Upper lobe of left lung (tissue), 6 donors: ENCODE data around the gene KCNAB2. TPM values are rescaled to one million over a fixed set of nuclear protein-coding genes. Genes with fewer than 3 reads are reported as not detected.

ENCODE experiments used
- ATAC-seq, 2 donors: fragments of 200-7000 bp; cut with Tn5 transposase; one replicate each; pipeline ENCODE4 v1.9.1; 2022; ENCODE audit warnings: mild to moderate bottlenecking in 2 of 2, moderate library complexity in 2 of 2; ENCODE audit not compliant: low FRiP score in 2 of 2
- DNase-seq, 2 donors: peaks; one replicate each; pipeline ENCODE4 v3.0.0-alpha.2; 2019 to 2020
- H3K27ac ChIP-seq, 4 donors: fragments of 200-600 bp; sonication (generic); one replicate each; pipeline ENCODE4 v1.5.1; 2016 to 2019
- H3K27me3 ChIP-seq, 4 donors: fragments of 200-600 bp; sonication (generic); one replicate each; pipeline ENCODE4 v1.5.1; 2017 to 2019
- H3K36me3 ChIP-seq, 4 donors: fragments of 200-600 bp; sonication (generic); one replicate each; pipeline ENCODE4 v1.5.1; 2016 to 2019
- H3K4me1 ChIP-seq, 4 donors: fragments of 200-600 bp; sonication (generic); one replicate each; pipeline ENCODE4 v1.5.1; 2018 to 2019
- H3K4me3 ChIP-seq, 4 donors: fragments of 200-600 bp; sonication (generic); one replicate each; pipeline ENCODE4 v1.5.1; 2017 to 2019; ENCODE audit warnings: mild to moderate bottlenecking in 2 of 4, moderate library complexity in 1 of 4
- H3K9me3 ChIP-seq, 4 donors: fragments of 200-600 bp; sonication (generic); one replicate each; pipeline ENCODE4 v1.5.1; 2018 to 2019
- EP300 ChIP-seq, 4 donors: sonication (generic); formaldehyde crosslinking; IDR thresholded peaks; one replicate each; pipeline ENCODE4 v1.5.1; 2017; ENCODE audit warnings: antibody characterized with exemption in 4 of 4, control low read depth in 2 of 4
- POLR2A ChIP-seq, 4 donors: fragments of 450-650 bp; IDR thresholded peaks; one replicate each; pipeline ENCODE4 v1.5.1; 2016 to 2017; ENCODE audit warnings: antibody characterized with exemption in 4 of 4, mild to moderate bottlenecking in 2 of 4
- POLR2AphosphoS5 ChIP-seq, 2 donors: sonication (generic); formaldehyde crosslinking; IDR thresholded peaks; one replicate each; pipeline ENCODE4 v1.5.1; 2017; ENCODE audit warnings: antibody characterized with exemption in 2 of 2
- WGBS, 2 donors: methylation state at CpG; one replicate each; pipeline ENCODE4 v1.1.5; 2017 to 2018; 5-methylcytosine and 5-hydroxymethylcytosine counted together
- total RNA-seq, 6 donors: library from RNA; depleted of rRNA in 4 of 6; stranded (reverse); fragments of >200 nt in 4 of 6; gene quantifications; one replicate each; pipeline versions ENCODE4 v1.1.0 to v1.2.1, GENCODE V29; 2016 to 2021
- TF ChIP-seq, protein P1 (sequence below), 6 experiments: fragments of 450-650 bp in 4 of 6; fragments of 200-600 bp in 2 of 6; sonication (generic) in 2 of 6; IDR thresholded peaks; one replicate each; pipeline ENCODE4 v1.5.1; 2016 to 2019; ENCODE audit warnings: antibody characterized with exemption in 6 of 6
- donor health status: DM: no; HTN: no; CAD: no; lungs with moderate emphysema.
- donor health status: DM: no; HTN: yes; CAD: no; lungs with severe emphysema.

KCNAB2 gene
- total RNA-seq, 6 donors from 2014 or later: 36.9 to 129 (median 97.8) TPM

DNA sequence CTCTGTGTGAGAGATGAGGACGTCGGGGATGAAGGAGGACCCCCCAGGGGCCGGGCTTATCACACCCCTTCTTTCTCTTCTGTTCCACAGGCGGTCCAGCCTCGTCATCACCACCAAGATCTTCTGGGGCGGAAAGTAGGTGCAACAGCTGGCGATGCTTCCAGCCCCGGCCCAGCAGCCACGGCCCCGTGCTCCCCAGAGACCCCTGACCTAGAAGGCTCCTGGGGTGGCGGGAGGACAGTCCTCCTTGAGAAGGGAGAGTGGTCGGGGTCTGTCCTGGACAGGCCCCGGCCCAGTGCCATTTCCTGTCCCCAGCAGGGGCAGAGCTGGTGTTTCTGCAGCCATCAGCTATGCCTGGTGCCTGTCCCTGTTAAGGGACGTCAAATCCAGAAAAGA lies 41.7 kb downstream of the KCNAB2 start:
- no peak overlapping the region for H3K4me3 ChIP-seq
- ATAC-seq: no peak
- no peak overlapping the region for H3K27ac ChIP-seq
- no peaks in the 10 kb centered on the region for H3K27me3 ChIP-seq
- no peaks in the 10 kb centered on the region for H3K4me1 ChIP-seq
- DNase-seq: peak in 1 of 2 donors; percentile 64
- no peak for TF ChIP-seq POLR2A (IDR thresholded peaks at IDR 0.05)
- no peak for TF ChIP-seq EP300 (IDR thresholded peaks at IDR 0.05)
- TF ChIP-seq, protein P1, sequence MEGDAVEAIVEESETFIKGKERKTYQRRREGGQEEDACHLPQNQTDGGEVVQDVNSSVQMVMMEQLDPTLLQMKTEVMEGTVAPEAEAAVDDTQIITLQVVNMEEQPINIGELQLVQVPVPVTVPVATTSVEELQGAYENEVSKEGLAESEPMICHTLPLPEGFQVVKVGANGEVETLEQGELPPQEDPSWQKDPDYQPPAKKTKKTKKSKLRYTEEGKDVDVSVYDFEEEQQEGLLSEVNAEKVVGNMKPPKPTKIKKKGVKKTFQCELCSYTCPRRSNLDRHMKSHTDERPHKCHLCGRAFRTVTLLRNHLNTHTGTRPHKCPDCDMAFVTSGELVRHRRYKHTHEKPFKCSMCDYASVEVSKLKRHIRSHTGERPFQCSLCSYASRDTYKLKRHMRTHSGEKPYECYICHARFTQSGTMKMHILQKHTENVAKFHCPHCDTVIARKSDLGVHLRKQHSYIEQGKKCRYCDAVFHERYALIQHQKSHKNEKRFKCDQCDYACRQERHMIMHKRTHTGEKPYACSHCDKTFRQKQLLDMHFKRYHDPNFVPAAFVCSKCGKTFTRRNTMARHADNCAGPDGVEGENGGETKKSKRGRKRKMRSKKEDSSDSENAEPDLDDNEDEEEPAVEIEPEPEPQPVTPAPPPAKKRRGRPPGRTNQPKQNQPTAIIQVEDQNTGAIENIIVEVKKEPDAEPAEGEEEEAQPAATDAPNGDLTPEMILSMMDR (IDR thresholded peaks at IDR 0.05): no peak
- no peak for TF ChIP-seq POLR2AphosphoS5 (IDR thresholded peaks at IDR 0.05)
- H3K9me3 ChIP-seq: no peaks in the 10 kb centered on the region
- WGBS, 2 donors: 76 to 78% methylated on average over 12 to 14 of the region's 14 CpGs
- H3K36me3 ChIP-seq: peaks cover 0 to 16% (median 2%) of the 10 kb centered on the region in 4 donors

DNA sequence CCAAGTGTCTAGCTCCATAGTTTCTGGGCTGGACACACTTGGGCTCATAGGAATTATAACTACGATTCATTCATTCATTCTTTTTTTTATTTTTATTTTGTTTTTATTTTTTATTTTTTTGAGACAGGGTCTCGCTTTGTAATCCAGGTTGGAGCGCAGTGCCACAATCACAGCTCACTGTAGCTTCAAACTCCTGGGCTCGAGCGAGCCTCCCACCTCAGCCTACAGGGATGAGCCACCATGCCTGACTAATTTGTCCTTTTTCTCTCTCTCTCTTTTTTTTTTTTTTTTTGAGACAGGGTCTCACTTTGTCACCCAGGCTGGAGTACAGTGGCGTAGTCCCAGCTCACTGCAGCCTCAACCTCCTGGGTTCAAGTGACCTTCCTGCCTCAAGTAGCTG lies 42.3 kb downstream of the KCNAB2 start:
- TF ChIP-seq EP300 (IDR thresholded peaks at IDR 0.05): no peak
- no peak for TF ChIP-seq POLR2AphosphoS5 (IDR thresholded peaks at IDR 0.05)
- TF ChIP-seq, protein P1 (IDR thresholded peaks at IDR 0.05): no peak
- Histone ChIP-seq H3K36me3 (peaks cover 0 to 11% (median 1%) of the 10 kb centered on the region in 4 donors), H3K9me3 (no peaks in the 10 kb centered on the region), H3K4me3 (no peak overlapping the region), H3K27me3 (no peaks in the 10 kb centered on the region), H3K4me1 (no peaks in the 10 kb centered on the region), H3K27ac (no peak overlapping the region)
- ATAC-seq (no peak), DNase-seq (no peak)
- WGBS, 2 donors: 96 to 98% methylated on average over 6 of the region's 6 CpGs

DNA sequence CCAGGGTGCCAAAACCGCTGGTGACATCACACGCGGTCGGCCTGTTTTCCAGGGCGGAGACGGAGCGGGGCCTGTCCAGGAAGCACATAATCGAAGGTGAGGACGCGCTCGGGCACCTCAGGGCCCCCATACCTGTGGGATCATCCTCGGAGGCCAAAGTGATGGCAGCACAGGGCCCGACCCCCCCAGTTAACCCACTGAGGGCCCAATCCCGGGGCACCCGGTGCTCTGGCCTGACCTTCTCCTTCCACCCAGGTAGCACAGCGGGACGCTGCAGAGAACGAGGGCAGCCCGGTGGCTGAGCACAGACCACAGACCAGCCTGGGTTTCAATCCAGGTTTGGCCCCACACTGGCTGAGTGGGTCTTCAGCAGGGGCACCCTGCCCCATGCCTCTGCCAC lies 43.3 kb downstream of the KCNAB2 start:
- no peak overlapping the region for H3K4me3 ChIP-seq
- ATAC-seq (no peak), DNase-seq (peak in 1 of 2 donors; percentile 52)
- no peak overlapping the region for H3K27ac ChIP-seq
- H3K27me3 ChIP-seq: no peaks in the 10 kb centered on the region
- 71 to 89% methylated on average over 12 to 18 of the region's 19 CpGs for WGBS, 2 donors
- no peaks in the 10 kb centered on the region for H3K9me3 ChIP-seq
- no peak for TF ChIP-seq EP300 (IDR thresholded peaks at IDR 0.05)
- no peak for TF ChIP-seq POLR2AphosphoS5 (IDR thresholded peaks at IDR 0.05)
- TF ChIP-seq, protein P1 (IDR thresholded peaks at IDR 0.05): no peak
- TF ChIP-seq POLR2A (IDR thresholded peaks at IDR 0.05): no peak
- peaks cover 0 to 15% (median 1%) of the 10 kb centered on the region in 4 donors for H3K36me3 ChIP-seq
- H3K4me1 ChIP-seq: no peaks in the 10 kb centered on the region

DNA sequence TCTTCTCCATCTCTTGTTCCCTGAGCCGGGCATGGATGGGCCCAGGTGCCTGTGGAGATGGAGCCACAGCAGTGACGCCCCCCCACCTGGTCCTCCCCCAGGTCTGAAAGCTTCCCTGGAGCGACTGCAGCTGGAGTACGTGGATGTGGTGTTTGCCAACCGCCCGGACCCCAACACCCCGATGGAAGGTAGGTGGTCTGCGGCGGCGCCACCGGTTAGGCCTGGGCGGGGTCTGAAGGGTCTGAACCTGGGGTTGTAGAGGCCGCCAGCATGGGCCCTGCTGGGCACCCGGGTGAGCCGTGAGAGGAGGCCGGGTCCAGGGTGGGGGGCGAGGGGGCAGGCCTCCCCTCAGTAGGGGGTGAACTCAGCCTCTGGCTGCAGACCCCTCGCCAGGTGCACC lies 44.6 kb downstream of the KCNAB2 start:
- H3K27ac ChIP-seq: no peak overlapping the region
- 71 to 92% methylated on average over 1 to 18 of the region's 18 CpGs for WGBS, 2 donors
- peaks cover 0 to 15% (median 3%) of the 10 kb centered on the region in 4 donors for H3K36me3 ChIP-seq
- TF ChIP-seq, protein P1 (IDR thresholded peaks at IDR 0.05): no peak
- no peak for TF ChIP-seq POLR2A (IDR thresholded peaks at IDR 0.05)
- no peak for TF ChIP-seq EP300 (IDR thresholded peaks at IDR 0.05)
- no peak for TF ChIP-seq POLR2AphosphoS5 (IDR thresholded peaks at IDR 0.05)
- H3K4me3 ChIP-seq: no peak overlapping the region
- no peaks in the 10 kb centered on the region for H3K4me1 ChIP-seq
- no peaks in the 10 kb centered on the region for H3K27me3 ChIP-seq
- ATAC-seq (no peak), DNase-seq (peak in 1 of 2 donors; percentile 78)
- no peaks in the 10 kb centered on the region for H3K9me3 ChIP-seq
